ENCODE results near the gene NGEF. TPM values are rescaled to one million over a fixed set of nuclear protein-coding genes. Genes with fewer than 3 reads are reported as not detected.

NGEF gene
- polyA plus RNA-seq, 3 donors: not detected

DNA sequence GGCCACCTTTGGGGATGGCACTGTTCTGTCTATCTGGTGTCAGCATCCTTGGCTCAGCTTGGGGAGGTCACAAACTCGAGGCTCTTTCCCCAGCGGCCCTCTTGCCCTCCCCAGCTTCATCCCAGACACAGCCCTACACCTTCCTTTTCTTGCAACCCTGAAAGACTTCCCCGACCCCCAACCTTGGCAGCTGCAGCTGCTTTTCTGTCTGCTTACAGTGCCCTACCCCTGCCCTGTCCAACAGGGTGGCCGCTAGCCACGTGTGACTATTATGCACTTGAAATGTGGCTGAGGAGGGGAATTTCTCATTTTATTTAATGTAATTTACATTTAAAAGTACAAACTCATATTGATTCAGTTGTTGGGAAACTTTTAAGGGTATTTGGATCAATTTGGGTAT, 41.3 kb downstream of the NGEF start:
- no peak overlapping the region for H3K4me3 Mint-ChIP-seq
- WGBS (ENCODE audit: insufficient coverage): 90% methylated on average over 2 of the region's 5 CpGs
- H3K27ac Mint-ChIP-seq: no peak overlapping the region
- H3K9me3 Mint-ChIP-seq: peaks cover 0 to 5% (median 0%) of the 10 kb centered on the region in 7 donors
- no peaks in the 10 kb centered on the region for H3K36me3 Mint-ChIP-seq
- no peak overlapping the region for H2AFZ ChIP-seq (ENCODE audit: insufficient read depth, low read depth, low read length, poor library complexity, severe bottlenecking)
- no peaks in the 10 kb centered on the region for H3K4me1 Mint-ChIP-seq
- no peak overlapping the region for H3K9ac ChIP-seq (ENCODE audit: insufficient read depth, low read length, poor library complexity, severe bottlenecking)
- no peaks in the 10 kb centered on the region for H3K9me3 ChIP-seq (replicated peaks in 1 of 2; ENCODE audit: control insufficient read depth in 1 of 2, insufficient read depth in 1 of 2, low read length in 2 of 2)
- no peaks in the 10 kb centered on the region for H3K36me3 ChIP-seq (replicated peaks in 1 of 2; ENCODE audit: control insufficient read depth in 1 of 2, insufficient read depth in 2 of 2, low read length in 2 of 2)
- intact Hi-C loops (cut with micrococcal nuclease): no loop called here
- no peaks in the 10 kb centered on the region for H3K27me3 ChIP-seq (ENCODE audit: control insufficient read depth in 2 of 2, insufficient read depth in 2 of 2, low read length in 2 of 2)
- H3K4me2 ChIP-seq (replicated peaks; ENCODE audit: extremely low read depth, low read length, poor library complexity, severe bottlenecking): no peak overlapping the region
- H3K4me3 ChIP-seq (replicated peaks in 1 of 3; ENCODE audit: low read depth in 2 of 3, low read length in 3 of 3): no peak overlapping the region
- no peak for DNase-seq
- H4K20me1 ChIP-seq (ENCODE audit: insufficient read depth, low read length): no peaks in the 10 kb centered on the region
- H3K27me3 Mint-ChIP-seq (ENCODE audit: low read depth in 3 of 3): peaks cover 2 to 7% (median 5%) of the 10 kb centered on the region in 3 donors
- H3K27ac ChIP-seq (ENCODE audit: low read depth in 1 of 2, low read length in 2 of 2): no peak overlapping the region
- H3K4me1 ChIP-seq (ENCODE audit: control insufficient read depth in 1 of 2, insufficient read depth in 2 of 2, low read length in 2 of 2): no peaks in the 10 kb centered on the region
- TF ChIP-seq, protein P1, sequence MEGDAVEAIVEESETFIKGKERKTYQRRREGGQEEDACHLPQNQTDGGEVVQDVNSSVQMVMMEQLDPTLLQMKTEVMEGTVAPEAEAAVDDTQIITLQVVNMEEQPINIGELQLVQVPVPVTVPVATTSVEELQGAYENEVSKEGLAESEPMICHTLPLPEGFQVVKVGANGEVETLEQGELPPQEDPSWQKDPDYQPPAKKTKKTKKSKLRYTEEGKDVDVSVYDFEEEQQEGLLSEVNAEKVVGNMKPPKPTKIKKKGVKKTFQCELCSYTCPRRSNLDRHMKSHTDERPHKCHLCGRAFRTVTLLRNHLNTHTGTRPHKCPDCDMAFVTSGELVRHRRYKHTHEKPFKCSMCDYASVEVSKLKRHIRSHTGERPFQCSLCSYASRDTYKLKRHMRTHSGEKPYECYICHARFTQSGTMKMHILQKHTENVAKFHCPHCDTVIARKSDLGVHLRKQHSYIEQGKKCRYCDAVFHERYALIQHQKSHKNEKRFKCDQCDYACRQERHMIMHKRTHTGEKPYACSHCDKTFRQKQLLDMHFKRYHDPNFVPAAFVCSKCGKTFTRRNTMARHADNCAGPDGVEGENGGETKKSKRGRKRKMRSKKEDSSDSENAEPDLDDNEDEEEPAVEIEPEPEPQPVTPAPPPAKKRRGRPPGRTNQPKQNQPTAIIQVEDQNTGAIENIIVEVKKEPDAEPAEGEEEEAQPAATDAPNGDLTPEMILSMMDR (IDR thresholded peaks at IDR 0.05): no peak
- no peaks in the 10 kb centered on the region for H3K79me2 ChIP-seq (ENCODE audit: insufficient read depth, low read length)

DNA sequence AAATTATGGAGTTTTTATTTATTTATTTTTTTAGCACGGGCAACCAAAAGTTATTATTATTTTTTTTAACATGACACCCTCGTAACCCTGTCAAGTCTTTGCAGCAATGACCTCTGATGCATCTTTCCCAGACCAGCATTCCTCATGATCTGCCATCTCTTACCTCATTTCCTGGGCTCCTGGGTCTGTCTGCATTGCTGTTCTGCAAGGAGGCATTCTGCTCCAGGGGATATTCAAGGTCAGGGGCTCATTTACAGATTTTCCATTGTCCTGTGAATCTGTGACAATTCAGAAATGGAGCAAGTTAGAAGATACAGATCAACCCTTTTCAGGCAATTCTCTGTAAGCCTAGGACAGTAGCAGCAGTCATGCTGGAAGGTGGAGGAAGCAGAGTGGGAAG, 43.0 kb downstream of the NGEF start:
- no peak overlapping the region for H3K4me3 Mint-ChIP-seq
- H4K20me1 ChIP-seq (ENCODE audit: insufficient read depth, low read length): no peaks in the 10 kb centered on the region
- WGBS (ENCODE audit: insufficient coverage): 100% methylated on average over 1 of the region's 2 CpGs
- no peak overlapping the region for H3K4me2 ChIP-seq (replicated peaks; ENCODE audit: extremely low read depth, low read length, poor library complexity, severe bottlenecking)
- H3K27ac Mint-ChIP-seq: no peak overlapping the region
- no peaks in the 10 kb centered on the region for H3K27me3 ChIP-seq (ENCODE audit: control insufficient read depth in 2 of 2, insufficient read depth in 2 of 2, low read length in 2 of 2)
- H3K36me3 ChIP-seq (replicated peaks in 1 of 2; ENCODE audit: control insufficient read depth in 1 of 2, insufficient read depth in 2 of 2, low read length in 2 of 2): no peaks in the 10 kb centered on the region
- H3K4me3 ChIP-seq (replicated peaks in 1 of 3; ENCODE audit: low read depth in 2 of 3, low read length in 3 of 3): no peak overlapping the region
- no peak for DNase-seq
- no peaks in the 10 kb centered on the region for H3K79me2 ChIP-seq (ENCODE audit: insufficient read depth, low read length)
- no peak overlapping the region for H2AFZ ChIP-seq (ENCODE audit: insufficient read depth, low read depth, low read length, poor library complexity, severe bottlenecking)
- H3K4me1 Mint-ChIP-seq: no peaks in the 10 kb centered on the region
- intact Hi-C loops (cut with micrococcal nuclease): no loop called here
- TF ChIP-seq, protein P1 (IDR thresholded peaks at IDR 0.05): no peak
- H3K9me3 ChIP-seq (replicated peaks in 1 of 2; ENCODE audit: control insufficient read depth in 1 of 2, insufficient read depth in 1 of 2, low read length in 2 of 2): no peaks in the 10 kb centered on the region
- no peak overlapping the region for H3K9ac ChIP-seq (ENCODE audit: insufficient read depth, low read length, poor library complexity, severe bottlenecking)
- peaks cover 2 to 12% (median 11%) of the 10 kb centered on the region in 3 donors for H3K27me3 Mint-ChIP-seq (ENCODE audit: low read depth in 3 of 3)
- H3K27ac ChIP-seq (ENCODE audit: low read depth in 1 of 2, low read length in 2 of 2): no peak overlapping the region
- no peaks in the 10 kb centered on the region for H3K4me1 ChIP-seq (ENCODE audit: control insufficient read depth in 1 of 2, insufficient read depth in 2 of 2, low read length in 2 of 2)
- peaks cover 0 to 9% (median 0%) of the 10 kb centered on the region in 7 donors for H3K9me3 Mint-ChIP-seq
- no peaks in the 10 kb centered on the region for H3K36me3 Mint-ChIP-seq

All from CD14-positive monocyte (primary cell).